ENCODE results near the gene ZNF195. TPM values are rescaled to one million over a fixed set of nuclear protein-coding genes. Genes with fewer than 3 reads are reported as not detected.
"Not testable (repeated sequence)": the region's sequence is repeated elsewhere in the genome, so short reads cannot be mapped to it uniquely, and the experiment has no call there.

ZNF195 gene
- total RNA-seq, 1 experiment from 2014 or later = 49.2 TPM

GRCh38 chr11:3404076-3404925 is 25.4 kb upstream of the ZNF195 start:
- DNase-seq (ENCODE audit: low spot score) = peak; percentile 16
- H3K4me3 ChIP-seq (ENCODE audit: low read depth, low read length, poor library complexity, severe bottlenecking); H3K36me3 ChIP-seq (ENCODE audit: insufficient read depth, low read length, poor library complexity, severe bottlenecking); POLR2A ChIA-PET (ENCODE audit: low non-redundant PET); H3K27me3 ChIP-seq (replicated peaks; ENCODE audit: insufficient read depth, low read depth, low read length, poor library complexity); intact Hi-C loops (cut with micrococcal nuclease; ENCODE audit: unreplicated experiment); H3K4me1 ChIP-seq (ENCODE audit: insufficient read depth, low read length, poor library complexity, severe bottlenecking); BruUV-seq (replicated peaks); H3K9me3 ChIP-seq (ENCODE audit: low read depth, low read length, poor library complexity, severe bottlenecking); H3K27ac ChIP-seq (ENCODE audit: low read depth, low read length, poor library complexity, severe bottlenecking): not testable (repeated sequence)
- CTCF ChIA-PET = interaction anchor here (0.6 kb wide), 1 partner anchor 29 kb away, joined by 4 read pairs; no protein-coding TSS in a partner anchor

GRCh38 chr11:3402861-3403250 is 23.9 kb upstream of the ZNF195 start:
- H3K36me3 ChIP-seq (ENCODE audit: insufficient read depth, low read length, poor library complexity, severe bottlenecking); H3K27me3 ChIP-seq (replicated peaks; ENCODE audit: insufficient read depth, low read depth, low read length, poor library complexity); POLR2A ChIA-PET (ENCODE audit: low non-redundant PET); H3K4me1 ChIP-seq (ENCODE audit: insufficient read depth, low read length, poor library complexity, severe bottlenecking); H3K27ac ChIP-seq (ENCODE audit: low read depth, low read length, poor library complexity, severe bottlenecking); BruUV-seq (replicated peaks); intact Hi-C loops (cut with micrococcal nuclease; ENCODE audit: unreplicated experiment); H3K9me3 ChIP-seq (ENCODE audit: low read depth, low read length, poor library complexity, severe bottlenecking); DNase-seq (ENCODE audit: low spot score); H3K4me3 ChIP-seq (ENCODE audit: low read depth, low read length, poor library complexity, severe bottlenecking): not testable (repeated sequence)
- CTCF ChIA-PET = interaction anchor here (0.7 kb wide), 1 partner anchor 311 kb away, joined by 4 read pairs; no protein-coding TSS in a partner anchor

GRCh38 chr11:3402181-3402860 is 23.4 kb upstream of the ZNF195 start:
- H3K27ac ChIP-seq (ENCODE audit: low read depth, low read length, poor library complexity, severe bottlenecking); CTCF ChIA-PET; H3K27me3 ChIP-seq (replicated peaks; ENCODE audit: insufficient read depth, low read depth, low read length, poor library complexity); H3K4me3 ChIP-seq (ENCODE audit: low read depth, low read length, poor library complexity, severe bottlenecking); BruUV-seq (replicated peaks); intact Hi-C loops (cut with micrococcal nuclease; ENCODE audit: unreplicated experiment); H3K9me3 ChIP-seq (ENCODE audit: low read depth, low read length, poor library complexity, severe bottlenecking); POLR2A ChIA-PET (ENCODE audit: low non-redundant PET); H3K36me3 ChIP-seq (ENCODE audit: insufficient read depth, low read length, poor library complexity, severe bottlenecking); H3K4me1 ChIP-seq (ENCODE audit: insufficient read depth, low read length, poor library complexity, severe bottlenecking); DNase-seq (ENCODE audit: low spot score): not testable (repeated sequence)

- H3K4me1 ChIP-seq (ENCODE audit: insufficient read depth, low read length, poor library complexity, severe bottlenecking); CTCF ChIA-PET; H3K27ac ChIP-seq (ENCODE audit: low read depth, low read length, poor library complexity, severe bottlenecking); H3K27me3 ChIP-seq (replicated peaks; ENCODE audit: insufficient read depth, low read depth, low read length, poor library complexity); H3K9me3 ChIP-seq (ENCODE audit: low read depth, low read length, poor library complexity, severe bottlenecking); POLR2A ChIA-PET (ENCODE audit: low non-redundant PET); H3K36me3 ChIP-seq (ENCODE audit: insufficient read depth, low read length, poor library complexity, severe bottlenecking); DNase-seq (ENCODE audit: low spot score); H3K4me3 ChIP-seq (ENCODE audit: low read depth, low read length, poor library complexity, severe bottlenecking); intact Hi-C loops (cut with micrococcal nuclease; ENCODE audit: unreplicated experiment); BruUV-seq (replicated peaks): not testable (repeated sequence)
Observed at GRCh38 chr11:3401052-3401451, 22.1 kb upstream of the ZNF195 start.

GRCh38 chr11:3398509-3398908 is 19.6 kb upstream of the ZNF195 start:
- POLR2A ChIA-PET (ENCODE audit: low non-redundant PET); H3K4me1 ChIP-seq (ENCODE audit: insufficient read depth, low read length, poor library complexity, severe bottlenecking); H3K9me3 ChIP-seq (ENCODE audit: low read depth, low read length, poor library complexity, severe bottlenecking); DNase-seq (ENCODE audit: low spot score); intact Hi-C loops (cut with micrococcal nuclease; ENCODE audit: unreplicated experiment); CTCF ChIA-PET; H3K27ac ChIP-seq (ENCODE audit: low read depth, low read length, poor library complexity, severe bottlenecking); H3K36me3 ChIP-seq (ENCODE audit: insufficient read depth, low read length, poor library complexity, severe bottlenecking); BruUV-seq (replicated peaks); H3K4me3 ChIP-seq (ENCODE audit: low read depth, low read length, poor library complexity, severe bottlenecking); H3K27me3 ChIP-seq (replicated peaks; ENCODE audit: insufficient read depth, low read depth, low read length, poor library complexity): not testable (repeated sequence)

GRCh38 chr11:3398106-3398505 is 19.2 kb upstream of the ZNF195 start:
- BruUV-seq (replicated peaks); H3K9me3 ChIP-seq (ENCODE audit: low read depth, low read length, poor library complexity, severe bottlenecking); H3K27me3 ChIP-seq (replicated peaks; ENCODE audit: insufficient read depth, low read depth, low read length, poor library complexity); DNase-seq (ENCODE audit: low spot score); POLR2A ChIA-PET (ENCODE audit: low non-redundant PET); H3K4me3 ChIP-seq (ENCODE audit: low read depth, low read length, poor library complexity, severe bottlenecking); intact Hi-C loops (cut with micrococcal nuclease; ENCODE audit: unreplicated experiment); CTCF ChIA-PET; H3K36me3 ChIP-seq (ENCODE audit: insufficient read depth, low read length, poor library complexity, severe bottlenecking); H3K4me1 ChIP-seq (ENCODE audit: insufficient read depth, low read length, poor library complexity, severe bottlenecking); H3K27ac ChIP-seq (ENCODE audit: low read depth, low read length, poor library complexity, severe bottlenecking): not testable (repeated sequence)

GRCh38 chr11:3397210-3397609 is 18.3 kb upstream of the ZNF195 start:
- BruUV-seq (replicated peaks); CTCF ChIA-PET; H3K4me3 ChIP-seq (ENCODE audit: low read depth, low read length, poor library complexity, severe bottlenecking); H3K9me3 ChIP-seq (ENCODE audit: low read depth, low read length, poor library complexity, severe bottlenecking); POLR2A ChIA-PET (ENCODE audit: low non-redundant PET); H3K4me1 ChIP-seq (ENCODE audit: insufficient read depth, low read length, poor library complexity, severe bottlenecking); H3K36me3 ChIP-seq (ENCODE audit: insufficient read depth, low read length, poor library complexity, severe bottlenecking); intact Hi-C loops (cut with micrococcal nuclease; ENCODE audit: unreplicated experiment); H3K27ac ChIP-seq (ENCODE audit: low read depth, low read length, poor library complexity, severe bottlenecking); H3K27me3 ChIP-seq (replicated peaks; ENCODE audit: insufficient read depth, low read depth, low read length, poor library complexity); DNase-seq (ENCODE audit: low spot score): not testable (repeated sequence)

All from A673 (cell line).